HepG2 (cell line): Measurements from ENCODE around the gene GPX7. TPM values are rescaled to one million over a fixed set of nuclear protein-coding genes. Genes with fewer than 3 reads are reported as not detected.

ENCODE experiments used
- ATAC-seq: fragments of 200-7000 bp; cut with Tn5 transposase; 3 replicates; pipeline ENCODE4 v1.9.1; 2020; ENCODE audit warnings: mild to moderate bottlenecking, moderate library complexity
- BruUV-seq: library from RNA; stranded (reverse); fragments of 400-500 nt; replicated peaks from 2 replicates; lab custom pipeline; 2021; lab: Mats Ljungman, UMichigan
- CTCF ChIA-PET: fragments of 300-600 bp; formaldehyde crosslinking; extraction: SDS; loops from one replicate; lab custom pipeline; 2021; ENCODE audit warnings: low total read pairs, inconsistent platforms, low intra/inter-chr PET ratio; lab: Yijun Ruan, JAX
- POLR2A ChIA-PET: fragments of 350-600 bp; sonication (Branson Sonifier 250); formaldehyde crosslinking; loops from one replicate; lab custom pipeline; 2020; ENCODE audit warnings: antibody characterized with exemption, inconsistent platforms; lab: Yijun Ruan, JAX
- DNase-seq: peaks from one replicate; pipeline ENCODE4 v3.0.0-alpha.2; 2015; ENCODE audit warnings: low spot score
- FAIRE-seq: peaks from 3 replicates; lab custom pipeline; 2011; peaks lifted over from hg19 to GRCh38; lab: Jason Lieb, UNC
- H2AFZ ChIP-seq: one replicate; pipeline ENCODE4 v1.6.1; 2011; ENCODE audit warnings: low read length, inconsistent platforms
- H3K27ac ChIP-seq: fragments of 300-600 bp; 3 replicates; pipeline ENCODE4 v1.8.0; 2011; ENCODE audit warnings: mixed run types, mild to moderate bottlenecking, mixed read lengths, low read length, inconsistent platforms; ENCODE audit not compliant: insufficient read depth; ENCODE audit errors: extremely low read length
- H3K27me3 ChIP-seq, 2 experiments: fragments of 200-600 bp in 1 of 2; 2 replicates in 1 of 2; 3 replicates in 1 of 2; pipeline versions ENCODE4 v1.6.0 to v1.8.0; 2011; ENCODE audit warnings: low read length in 2 of 2, mild to moderate bottlenecking in 2 of 2, moderate library complexity in 2 of 2, inconsistent platforms in 1 of 2; ENCODE audit not compliant: insufficient read depth in 2 of 2, control insufficient read depth in 1 of 2
- H3K36me3 ChIP-seq, 2 experiments: fragments of 200-600 bp in 1 of 2; replicated peaks in 1 of 2; 2 replicates in 1 of 2; 3 replicates in 1 of 2; pipeline versions ENCODE4 v1.5.1 to v1.8.0; 2011; ENCODE audit warnings: low read length in 2 of 2, inconsistent platforms in 1 of 2; ENCODE audit not compliant: insufficient read depth in 2 of 2, control insufficient read depth in 1 of 2
- H3K4me1 ChIP-seq: 2 replicates; pipeline ENCODE4 v1.5.1; 2012; ENCODE audit warnings: low read length, inconsistent platforms; ENCODE audit not compliant: insufficient read depth
- H3K4me2 ChIP-seq: 2 replicates; pipeline ENCODE4 v1.6.0; 2011; ENCODE audit warnings: low read depth, low read length, inconsistent platforms
- H3K4me3 ChIP-seq, 3 experiments: fragments of 200-600 bp in 1 of 3; sonication (generic), shearing (Covaris generic) in 1 of 3; replicated peaks in 1 of 3; 2 replicates each; pipeline ENCODE4 v1.5.1; 2011 to 2016; ENCODE audit warnings: low read length in 3 of 3, inconsistent platforms in 2 of 3, low read depth in 2 of 3, mild to moderate bottlenecking in 2 of 3, control low read depth in 1 of 3, mixed read lengths in 1 of 3; ENCODE audit not compliant: insufficient read depth in 1 of 3
- H3K79me2 ChIP-seq: one replicate; pipeline ENCODE4 v1.6.1; 2011; ENCODE audit warnings: low read length, inconsistent platforms; ENCODE audit not compliant: insufficient read depth
- H3K9ac ChIP-seq: 2 replicates; pipeline ENCODE4 v1.6.0; 2011; ENCODE audit warnings: mild to moderate bottlenecking, low read depth, low read length, inconsistent platforms; ENCODE audit not compliant: insufficient read depth
- H3K9me3 ChIP-seq: 2 replicates; pipeline ENCODE4 v1.5.1; 2012; ENCODE audit warnings: mild to moderate bottlenecking, low read length
- H4K20me1 ChIP-seq: 2 replicates; pipeline ENCODE4 v1.6.0; 2011; ENCODE audit warnings: inconsistent platforms, mild to moderate bottlenecking, low read length, moderate library complexity; ENCODE audit not compliant: insufficient read depth
- ARNT ChIP-seq: fragments of 450-650 bp; IDR thresholded peaks from 2 replicates; pipeline ENCODE4 v1.6.1; 2017
- CREBL2 ChIP-seq: sonication (generic); formaldehyde crosslinking; IDR thresholded peaks from 2 replicates; pipeline ENCODE4 v1.8.1; 2023; ENCODE audit warnings: missing genetic modification reagents, mild to moderate bottlenecking, borderline replicate concordance
- CSRNP2 ChIP-seq: sonication (generic); formaldehyde crosslinking; conservative IDR thresholded peaks from 2 replicates; pipeline ENCODE4 v1.8.0; 2022; ENCODE audit warnings: low read depth, missing genetic modification reagents
- MTA1 ChIP-seq: sonication (generic); formaldehyde crosslinking; IDR thresholded peaks from 2 replicates; pipeline ENCODE4 v1.4.0; 2020; ENCODE audit warnings: missing genetic modification reagents, mild to moderate bottlenecking, borderline replicate concordance
- NFE2 ChIP-seq: sonication (generic); formaldehyde crosslinking; IDR thresholded peaks from 2 replicates; pipeline ENCODE4 v1.4.0; 2020; ENCODE audit warnings: missing genetic modification reagents
- PATZ1 ChIP-seq: sonication (generic); formaldehyde crosslinking; IDR thresholded peaks from 2 replicates; pipeline ENCODE4 v1.4.0; 2020; ENCODE audit warnings: missing genetic modification reagents
- REL ChIP-seq: sonication (generic); formaldehyde crosslinking; conservative IDR thresholded peaks from 2 replicates; pipeline ENCODE4 v1.8.0; 2022; ENCODE audit warnings: mild to moderate bottlenecking, missing genetic modification reagents, moderate library complexity
- SMARCE1 ChIP-seq: fragments of 450-650 bp; IDR thresholded peaks from 2 replicates; pipeline ENCODE4 v1.6.1; 2017; ENCODE audit warnings: borderline replicate concordance
- SOX6 ChIP-seq, 2 experiments: fragments of 450-650 bp in 1 of 2; sonication (generic) in 1 of 2; formaldehyde crosslinking in 1 of 2; IDR thresholded peaks; 2 replicates each; pipeline versions ENCODE4 v1.4.0 to v1.6.1; 2017 to 2020; ENCODE audit warnings: antibody characterized with exemption in 1 of 2, mild to moderate bottlenecking in 1 of 2, missing genetic modification reagents in 1 of 2
- SRY ChIP-seq: sonication (generic); formaldehyde crosslinking; IDR thresholded peaks from 2 replicates; pipeline ENCODE4 v1.8.0; 2022; ENCODE audit warnings: mild to moderate bottlenecking, missing genetic modification reagents
- ZBTB42 ChIP-seq: sonication (generic); formaldehyde crosslinking; IDR thresholded peaks from 2 replicates; pipeline ENCODE4 v1.5.0; 2020; ENCODE audit warnings: mild to moderate bottlenecking, missing genetic modification reagents
- ZFX ChIP-seq: sonication (generic); formaldehyde crosslinking; IDR thresholded peaks from 2 replicates; pipeline ENCODE4 v1.4.0; 2020; ENCODE audit warnings: mild to moderate bottlenecking, low read depth, missing genetic modification reagents, moderate library complexity
- ZFYVE20 ChIP-seq: sonication (generic); formaldehyde crosslinking; IDR thresholded peaks from 2 replicates; pipeline ENCODE4 v1.8.0; 2023; ENCODE audit warnings: low read depth, mild to moderate bottlenecking, moderate library complexity, missing genetic modification reagents, borderline replicate concordance
- ZNF230 ChIP-seq: sonication (generic); formaldehyde crosslinking; IDR thresholded peaks from 2 replicates; pipeline ENCODE4 v1.4.0; 2020; ENCODE audit warnings: mild to moderate bottlenecking, missing genetic modification reagents
- ZNF281 ChIP-seq: sonication (generic); formaldehyde crosslinking; IDR thresholded peaks from 2 replicates; pipeline ENCODE4 v1.4.0; 2020; ENCODE audit warnings: missing genetic modification reagents, borderline replicate concordance
- ZNF619 ChIP-seq: sonication (generic); formaldehyde crosslinking; IDR thresholded peaks from 2 replicates; pipeline ENCODE4 v1.4.0; 2020; ENCODE audit warnings: mild to moderate bottlenecking, missing genetic modification reagents
- ZNF709 ChIP-seq: sonication (generic); formaldehyde crosslinking; IDR thresholded peaks from 2 replicates; pipeline ENCODE4 v1.5.0; 2020; ENCODE audit warnings: mild to moderate bottlenecking, missing genetic modification reagents
- WGBS: methylation state at CpG from one replicate; pipeline ENCODE4 v1.1.6; 2017; ENCODE audit warnings: low lambda C conversion rate; 5-methylcytosine and 5-hydroxymethylcytosine counted together
- in situ Hi-C: cut with HindIII; loops from 2 replicates; pipeline ENCODE4 v1.10.0; 2017; ENCODE audit warnings: low pct_unique_long_range_greater_than_20kb; ENCODE audit not compliant: extremely low pct_ligation_motif_present
- intact Hi-C: fragments of 100-400 bp; cut with micrococcal nuclease; formaldehyde crosslinking; loops from one replicate; pipeline ENCODE4 v1.10.0; 2022; ENCODE audit not compliant: unreplicated experiment
- polyA plus RNA-seq, 8 experiments: library from polyadenylated mRNA; depleted of rRNA in 3 of 8; stranded (reverse) in 7 of 8; unstranded in 1 of 8; fragments of >200 nt; fragmentation: Illumina TruSeq in 4 of 8; extraction: Trizol in 4 of 8; gene quantifications; 2 replicates each; pipeline versions ENCODE4 v1.2.1 to v1.2.3, GENCODE V29; 2011 to 2016; ENCODE audit warnings: low read depth in 4 of 8, missing spikeins in 1 of 8, mixed read lengths in 1 of 8; ENCODE audit not compliant: insufficient read depth in 1 of 8
- total RNA-seq, 5 experiments: library from RNA; depleted of rRNA; stranded (reverse); fragments of >200 nt; fragmentation: Illumina TruSeq; extraction: Trizol; gene quantifications; 2 replicates each; pipeline ENCODE4 v1.2.3, GENCODE V29; 2016; ENCODE audit warnings: low read depth in 1 of 5

The GPX7 gene
- total and polyA plus RNA-seq, 2 of the 13 experiments (the other 11 are each of a cell fraction or from before 2014, with no cell fraction given), result 14.1 to 16.2 TPM

- TF ChIP-seq CSRNP2 (CRISPR knock-in tag), result no peak
- no peak for TF ChIP-seq SMARCE1
- TF ChIP-seq REL, result no peak
- no peak for TF ChIP-seq ZNF709 (CRISPR knock-in tag)
- no peak for TF ChIP-seq ARNT
- TF ChIP-seq ZNF619 (CRISPR knock-in tag), result no peak
- TF ChIP-seq SRY (CRISPR knock-in tag), result no peak
These were observed 11.6 kb downstream of the GPX7 start (continued) for GRCh38 chr1:52613636-52614373.

GRCh38 chr1:52614671-52615070, 12.5 kb downstream of the GPX7 start:
- peaks cover 19% of the 10 kb centered on the region for H3K4me1 ChIP-seq
- H3K36me3 ChIP-seq, result no peaks in the 10 kb centered on the region
- no peak overlapping the region for H3K9ac ChIP-seq
- no peak overlapping the region for H3K4me2 ChIP-seq
- DNase-seq (no peak), ATAC-seq (no peak), FAIRE-seq (no peak)
- POLR2A ChIA-PET, result interaction anchor here (0.7 to 0.8 kb wide), 2 partner anchors 13 to 895 kb away, joined by 3 read pairs; no protein-coding TSS in a partner anchor
- H3K79me2 ChIP-seq, result no peaks in the 10 kb centered on the region
- no peak overlapping the region for H3K27ac ChIP-seq
- no peaks in the 10 kb centered on the region for H3K27me3 ChIP-seq
- no peak overlapping the region for H3K4me3 ChIP-seq
- intact Hi-C loops (no loop called here), in situ Hi-C loops (no loop called here)
- no peak overlapping the region for H2AFZ ChIP-seq
- no TSS peak for BruUV-seq
- 69% methylated on average over 5 of the region's 5 CpGs for WGBS
- H3K9me3 ChIP-seq, result no peaks in the 10 kb centered on the region
- H4K20me1 ChIP-seq, result no peaks in the 10 kb centered on the region
- CTCF ChIA-PET, result no interaction called here
- no peak for TF ChIP-seq CREBL2 (CRISPR knock-in tag)
- no peak for TF ChIP-seq ZNF230 (CRISPR knock-in tag)
- TF ChIP-seq NFE2, result no peak
- TF ChIP-seq ZNF281 (CRISPR knock-in tag), result no peak
- TF ChIP-seq MTA1 (CRISPR knock-in tag), result no peak
- TF ChIP-seq PATZ1 (CRISPR knock-in tag), result no peak
- TF ChIP-seq ZBTB42 (CRISPR knock-in tag), result no peak
- no peak for TF ChIP-seq ZFX (CRISPR knock-in tag)
- TF ChIP-seq ZFYVE20 (CRISPR knock-in tag), result no peak
- no peak for TF ChIP-seq SOX6 (IDR thresholded peaks at IDR 0.05)
- no peak for TF ChIP-seq SOX6 (CRISPR knock-in tag; IDR thresholded peaks at IDR 0.05)
